H9 (cell line): ENCODE results near the gene EXOC3L1. TPM values are rescaled to one million over a fixed set of nuclear protein-coding genes. Genes with fewer than 3 reads are reported as not detected.

ENCODE experiments used
- DNase-seq: peaks from one replicate; pipeline ENCODE4 v3.0.0-alpha.2; 2017
- H2AFZ ChIP-seq: one replicate; pipeline ENCODE4 v1.6.1; 2013; ENCODE audit warnings: mild to moderate bottlenecking, low read length, control low read depth, moderate library complexity
- H2AK5ac ChIP-seq: 2 replicates; pipeline ENCODE4 v1.6.1; 2013; ENCODE audit warnings: low read length, control low read depth, mixed read lengths; ENCODE audit not compliant: insufficient read length
- H2BK120ac ChIP-seq: one replicate; pipeline ENCODE4 v1.6.1; 2013; ENCODE audit warnings: low read depth, mild to moderate bottlenecking, low read length, control low read depth, inconsistent platforms; ENCODE audit not compliant: poor library complexity, severe bottlenecking
- H2BK12ac ChIP-seq: 2 replicates; pipeline ENCODE4 v1.6.1; 2013; ENCODE audit warnings: low read length, control low read depth, mixed read lengths, low read depth; ENCODE audit not compliant: insufficient read length
- H2BK15ac ChIP-seq: 2 replicates; pipeline ENCODE4 v1.6.1; 2013; ENCODE audit warnings: low read depth, low read length, control low read depth
- H2BK20ac ChIP-seq: one replicate; pipeline ENCODE4 v1.6.1; 2013; ENCODE audit warnings: low read depth, mild to moderate bottlenecking, low read length, control low read depth, inconsistent platforms; ENCODE audit not compliant: poor library complexity, severe bottlenecking
- H2BK5ac ChIP-seq: 2 replicates; pipeline ENCODE4 v1.6.1; 2013; ENCODE audit warnings: low read length, control low read depth, mixed read lengths; ENCODE audit not compliant: insufficient read length
- H3K14ac ChIP-seq: 2 replicates; pipeline ENCODE4 v1.6.1; 2013; ENCODE audit warnings: low read length, control low read depth; ENCODE audit not compliant: insufficient read depth
- H3K18ac ChIP-seq: 2 replicates; pipeline ENCODE4 v1.6.1; 2013; ENCODE audit warnings: low read depth, mild to moderate bottlenecking, mixed read lengths, low read length, control low read depth; ENCODE audit not compliant: insufficient read length
- H3K23ac ChIP-seq: 2 replicates; pipeline ENCODE4 v1.6.1; 2013; ENCODE audit warnings: low read length, control low read depth, mixed read lengths, low read depth; ENCODE audit not compliant: insufficient read length
- H3K23me2 ChIP-seq: 2 replicates; pipeline ENCODE4 v1.6.1; 2013; ENCODE audit warnings: low read depth, mild to moderate bottlenecking, mixed read lengths, low read length, control low read depth; ENCODE audit not compliant: insufficient read length, poor library complexity, severe bottlenecking
- H3K27ac ChIP-seq: 2 replicates; pipeline ENCODE4 v1.5.1; 2013; ENCODE audit warnings: low read length, control low read depth, mixed read lengths, low read depth; ENCODE audit not compliant: insufficient read length
- H3K27me3 ChIP-seq: 2 replicates; pipeline ENCODE4 v1.6.1; 2013; ENCODE audit warnings: low read length, control low read depth, inconsistent platforms; ENCODE audit not compliant: insufficient read depth
- H3K4ac ChIP-seq: 2 replicates; pipeline ENCODE4 v1.6.1; 2013; ENCODE audit warnings: low read depth, mild to moderate bottlenecking, control low read depth, inconsistent platforms, low read length, moderate library complexity
- H3K4me1 ChIP-seq: 2 replicates; pipeline ENCODE4 v1.6.1; 2013; ENCODE audit warnings: low read length, control low read depth, inconsistent platforms; ENCODE audit not compliant: insufficient read depth
- H3K4me2 ChIP-seq: 2 replicates; pipeline ENCODE4 v1.6.1; 2013; ENCODE audit warnings: low read length, control low read depth, mixed read lengths; ENCODE audit not compliant: insufficient read length, insufficient read depth
- H3K56ac ChIP-seq: 2 replicates; pipeline ENCODE4 v1.6.1; 2013; ENCODE audit warnings: low read depth, mild to moderate bottlenecking, mixed read lengths, low read length, control low read depth; ENCODE audit not compliant: insufficient read length
- H3K79me1 ChIP-seq: 2 replicates; pipeline ENCODE4 v1.6.1; 2013; ENCODE audit warnings: low read depth, mild to moderate bottlenecking, moderate library complexity, low read length, control low read depth, inconsistent platforms; ENCODE audit not compliant: insufficient read depth, poor library complexity, severe bottlenecking
- H3K79me2 ChIP-seq: 2 replicates; pipeline ENCODE4 v1.6.1; 2013; ENCODE audit warnings: low read length, control low read depth, inconsistent platforms; ENCODE audit not compliant: insufficient read depth
- H3K9ac ChIP-seq: 2 replicates; pipeline ENCODE4 v1.6.1; 2013; ENCODE audit warnings: low read length, control low read depth, mixed read lengths; ENCODE audit not compliant: insufficient read length; ENCODE audit errors: extremely low read depth
- H3K9me3 ChIP-seq: one replicate; pipeline ENCODE4 v1.6.1; 2013; ENCODE audit warnings: low read depth, low read length, inconsistent platforms; ENCODE audit not compliant: control insufficient read depth
- H3T11ph ChIP-seq: one replicate; pipeline ENCODE4 v1.6.1; 2013; ENCODE audit warnings: mild to moderate bottlenecking, low read length, control low read depth, inconsistent platforms
- H4K20me1 ChIP-seq: one replicate; pipeline ENCODE4 v1.6.1; 2013; ENCODE audit not compliant: control insufficient read depth, insufficient read length, insufficient read depth
- H4K5ac ChIP-seq: 2 replicates; pipeline ENCODE4 v1.6.1; 2013; ENCODE audit warnings: low read depth, mild to moderate bottlenecking, mixed read lengths, low read length, control low read depth; ENCODE audit not compliant: insufficient read length
- H4K8ac ChIP-seq: replicated peaks from 2 replicates; pipeline ENCODE4 v1.6.1; 2013; ENCODE audit warnings: low read length, control low read depth, mixed read lengths, low read depth; ENCODE audit not compliant: insufficient read length
- H4K91ac ChIP-seq: 2 replicates; pipeline ENCODE4 v1.6.1; 2013; ENCODE audit warnings: low read depth, mild to moderate bottlenecking, moderate library complexity, mixed read lengths, low read length, control low read depth; ENCODE audit not compliant: insufficient read length
- H3K27ac Mint-ChIP-seq, 3 experiments: 2 replicates in 2 of 3; 3 replicates in 1 of 3; pipeline ENCODE4 v1.8.0; 2020 to 2021; ENCODE audit warnings: mixed read lengths in 3 of 3, mild to moderate bottlenecking in 1 of 3, moderate library complexity in 1 of 3
- H3K27me3 Mint-ChIP-seq: 2 replicates; pipeline ENCODE4 v1.8.0; 2021; ENCODE audit warnings: low read depth, mild to moderate bottlenecking, moderate library complexity, mixed read lengths
- H3K36me3 Mint-ChIP-seq, 3 experiments: 2 replicates in 2 of 3; 3 replicates in 1 of 3; pipeline ENCODE4 v1.8.0; 2020 to 2021; ENCODE audit warnings: low read depth in 3 of 3, mixed read lengths in 3 of 3; ENCODE audit not compliant: insufficient read depth in 1 of 3
- H3K4me1 Mint-ChIP-seq, 2 experiments: 2 replicates each; pipeline ENCODE4 v1.8.0; 2020; ENCODE audit warnings: mixed read lengths in 2 of 2
- H3K4me3 Mint-ChIP-seq, 2 experiments: 2 replicates in 1 of 2; 3 replicates in 1 of 2; pipeline ENCODE4 v1.8.0; 2020 to 2021; ENCODE audit warnings: mild to moderate bottlenecking in 2 of 2, mixed read lengths in 2 of 2, moderate library complexity in 1 of 2
- H3K9me3 Mint-ChIP-seq, 2 experiments: 2 replicates in 1 of 2; 3 replicates in 1 of 2; pipeline ENCODE4 v1.8.0; 2020; ENCODE audit warnings: mild to moderate bottlenecking in 2 of 2, mixed read lengths in 2 of 2, moderate library complexity in 1 of 2
- CTCF ChIP-seq: fragments of 200-600 bp; sonication (generic); conservative IDR thresholded peaks from 3 replicates; pipeline ENCODE4 v1.8.0; 2021; ENCODE audit warnings: antibody characterized with exemption, mild to moderate bottlenecking
- WGBS: extraction: QIAGEN DNeasy Blood & Tissue Kit; methylation state at CpG from one replicate; pipeline ENCODE4 v1.1.7; 2013; ENCODE audit warnings: missing lambda C conversion rate, low lambda C conversion rate, mixed read lengths; ENCODE audit not compliant: insufficient read length; ENCODE audit errors: extremely low coverage; 5-methylcytosine and 5-hydroxymethylcytosine counted together
- total RNA-seq: library from RNA; stranded (reverse); gene quantifications from 2 replicates; pipeline ENCODE4 v1.2.1, GENCODE V29; 2021

EXOC3L1 gene
- total RNA-seq, 1 experiment from 2014 or later, result 3.3 TPM

GRCh38 chr16:67181346-67181745 is 8.6 kb downstream of the EXOC3L1 start:
- WGBS, result no CpG with 5 or more reads among the region's 2 CpGs
- Histone ChIP-seq H3K9me3 (no peaks in the 10 kb centered on the region), H4K20me1 (no peaks in the 10 kb centered on the region), H3K79me2 (no peaks in the 10 kb centered on the region), H3K4me2 (no peak overlapping the region), H4K91ac (no peak overlapping the region), H3K14ac (no peak overlapping the region), H2BK12ac (no peak overlapping the region), H2BK20ac (no peak overlapping the region), H2AK5ac (no peak overlapping the region), H3K4me1 (peaks cover 6% of the 10 kb centered on the region; the same call in 1 of the 2 replicates), H2BK15ac (no peak overlapping the region), H2BK5ac (no peak overlapping the region), H3K4ac (no peak overlapping the region), H3K79me1 (no peaks in the 10 kb centered on the region), H4K8ac (no peak overlapping the region), H3K27me3 (peaks cover 4% of the 10 kb centered on the region; the same call in 1 of the 2 replicates), H3K18ac (no peak overlapping the region), H4K5ac (no peak overlapping the region), H2AFZ (no peak overlapping the region), H3K56ac (no peak overlapping the region), H3K27ac (no peak overlapping the region), H3T11ph (no peak overlapping the region), H3K23ac (no peak overlapping the region), H2BK120ac (no peak overlapping the region), H3K23me2 (peaks cover 22% of the 10 kb centered on the region), H3K9ac (no peak overlapping the region)
- TF ChIP-seq CTCF, result no peak
- Mint-ChIP-seq H3K4me1 (peaks cover 20 to 23% of the 10 kb centered on the region in 2 experiments), H3K27me3 (peaks cover 40% of the 10 kb centered on the region), H3K9me3 (no peaks in the 10 kb centered on the region; a peak in 1 of 5 replicates), H3K4me3 (no peak overlapping the region), H3K36me3 (peaks cover 0 to 7% (median 4%) of the 10 kb centered on the region in 3 experiments; a peak in 2 of 7 replicates), H3K27ac (no peak overlapping the region)
- DNase-seq, result no peak
